GM04503 (cell line): ENCODE results near the gene ZSCAN30.

Experiments used
- DNase-seq: peaks from one replicate; pipeline ENCODE4 v3.0.0-alpha.2; 2012; ENCODE audit warnings: low read depth

ZSCAN30 gene

GRCh38 chr18:35278969-35279368, 11.1 kb downstream of the ZSCAN30 start:
- DNase-seq, result no peak

GRCh38 chr18:35278085-35278484, 11.9 kb downstream of the ZSCAN30 start:
- no peak for DNase-seq

- no peak for DNase-seq
Measured at GRCh38 chr18:35277633-35278032, 12.4 kb downstream of the ZSCAN30 start.

- no peak for DNase-seq
Measured at GRCh38 chr18:35276267-35276666, 13.8 kb downstream of the ZSCAN30 start.

GRCh38 chr18:35271656-35272055, 18.4 kb downstream of the ZSCAN30 start:
- no peak for DNase-seq

- no peak for DNase-seq
Measured at GRCh38 chr18:35268821-35269220, 21.2 kb downstream of the ZSCAN30 start.

GRCh38 chr18:35267809-35268208, 22.2 kb downstream of the ZSCAN30 start:
- no peak for DNase-seq

- DNase-seq, result no peak
Measured at GRCh38 chr18:35267161-35267651, 22.8 kb downstream of the ZSCAN30 start.

GRCh38 chr18:35264409-35264808, 25.6 kb downstream of the ZSCAN30 start:
- no peak for DNase-seq

GRCh38 chr18:35256947-35257346, 33.1 kb downstream of the ZSCAN30 start:
- DNase-seq, result no peak

- no peak for DNase-seq
Measured at GRCh38 chr18:35253655-35254287, 36.3 kb downstream of the ZSCAN30 start.

GRCh38 chr18:35252466-35252865, 37.6 kb downstream of the ZSCAN30 start:
- DNase-seq, result no peak

GRCh38 chr18:35248429-35248828, 41.6 kb downstream of the ZSCAN30 start:
- no peak for DNase-seq

- no peak for DNase-seq
Measured at GRCh38 chr18:35247412-35248249, 42.4 kb downstream of the ZSCAN30 start.

- no peak for DNase-seq
Measured at GRCh38 chr18:35246831-35247230, 43.2 kb downstream of the ZSCAN30 start.

- DNase-seq, result no peak
Measured at GRCh38 chr18:35245719-35246317, 44.2 kb downstream of the ZSCAN30 start.

GRCh38 chr18:35244671-35245070, 45.4 kb downstream of the ZSCAN30 start:
- DNase-seq, result no peak

- DNase-seq, result no peak
Measured at GRCh38 chr18:35242426-35242825, 47.6 kb downstream of the ZSCAN30 start.

GRCh38 chr18:35241448-35241804, 48.6 kb downstream of the ZSCAN30 start:
- DNase-seq, result no peak

GRCh38 chr18:35240664-35241447, 49.2 kb downstream of the ZSCAN30 start, which contains the start of gene ZNF397:
Gene ZNF397, plus strand, starts transcription at chr18:35241034. Its CDS starts 1,437 bp downstream, at chr18:35242471.
- peak; percentile 77 for DNase-seq

- no peak for DNase-seq
Measured at GRCh38 chr18:35239314-35239713, 50.7 kb downstream of the ZSCAN30 start.
